Breast epithelium (tissue), 4 donors: ENCODE measurements around the gene SIDT1. TPM values are rescaled to one million over a fixed set of nuclear protein-coding genes. Genes with fewer than 3 reads are reported as not detected.
A peak's percentile ranks its signal among the peaks of the same experiment; 100 is the strongest.

Experiments
- DNase-seq, 2 donors: peaks; one replicate each; pipeline ENCODE4 v3.0.0-alpha.2; 2019; ENCODE audit warnings: low spot score in 2 of 2
- H3K27ac ChIP-seq, 2 donors: fragments of 200-600 bp; sonication (generic) in 1 of 2; one replicate each; pipeline ENCODE4 v1.5.1; 2016 to 2019; ENCODE audit warnings: mild to moderate bottlenecking in 1 of 2
- H3K27me3 ChIP-seq, 2 donors: fragments of 200-600 bp; sonication (generic) in 1 of 2; one replicate each; pipeline versions ENCODE4 v1.5.1 to v1.6.0; 2017 to 2019; ENCODE audit warnings: control low read depth in 1 of 2, mild to moderate bottlenecking in 1 of 2
- H3K36me3 ChIP-seq: fragments of 200-600 bp; one replicate; pipeline ENCODE4 v1.5.1; 2019
- H3K4me1 ChIP-seq, 2 donors: fragments of 200-600 bp; sonication (generic); one replicate each; pipeline ENCODE4 v1.5.1; 2016 to 2019; ENCODE audit warnings: control low read depth in 1 of 2
- H3K4me3 ChIP-seq, 3 donors: fragments of 200-600 bp; sonication (generic); 1 replicate in 2 of 3; 2 replicates in 1 of 3; pipeline ENCODE4 v1.5.1; 2016 to 2019; ENCODE audit warnings: mild to moderate bottlenecking in 3 of 3, moderate library complexity in 2 of 3
- H3K9me3 ChIP-seq, 2 donors: fragments of 200-600 bp; sonication (generic) in 1 of 2; one replicate each; pipeline ENCODE4 v1.5.1; 2016 to 2019; ENCODE audit warnings: control low read depth in 1 of 2
- POLR2A ChIP-seq: fragments of 450-650 bp; IDR thresholded peaks from one replicate; pipeline ENCODE4 v1.6.1; 2016; ENCODE audit warnings: antibody characterized with exemption, mild to moderate bottlenecking, moderate library complexity
- POLR2AphosphoS5 ChIP-seq, 3 donors: sonication (generic); formaldehyde crosslinking; IDR thresholded peaks; one replicate each; pipeline ENCODE4 v1.6.1; 2017; ENCODE audit warnings: antibody characterized with exemption in 3 of 3
- intact Hi-C: fragments of 100-400 bp; cut with DNase I; formaldehyde crosslinking; loops from one replicate; pipeline ENCODE4 v1.15.1; 2023; ENCODE audit warnings: low total_unique reads
- total RNA-seq, 3 donors: library from RNA; depleted of rRNA; stranded (reverse); fragments of >200 nt; gene quantifications; one replicate each; pipeline ENCODE4 v1.1.0, GENCODE V29; 2016
- TF ChIP-seq, protein P1 (sequence below), 3 donors: fragments of 450-650 bp; IDR thresholded peaks; one replicate each; pipeline ENCODE4 v1.5.1; 2016 to 2017; ENCODE audit warnings: antibody characterized with exemption in 3 of 3, mild to moderate bottlenecking in 3 of 3, moderate library complexity in 3 of 3

SIDT1 gene
- total RNA-seq, 3 donors from 2014 or later, result 3.8 to 95.0 (median 52.8) TPM

DNA sequence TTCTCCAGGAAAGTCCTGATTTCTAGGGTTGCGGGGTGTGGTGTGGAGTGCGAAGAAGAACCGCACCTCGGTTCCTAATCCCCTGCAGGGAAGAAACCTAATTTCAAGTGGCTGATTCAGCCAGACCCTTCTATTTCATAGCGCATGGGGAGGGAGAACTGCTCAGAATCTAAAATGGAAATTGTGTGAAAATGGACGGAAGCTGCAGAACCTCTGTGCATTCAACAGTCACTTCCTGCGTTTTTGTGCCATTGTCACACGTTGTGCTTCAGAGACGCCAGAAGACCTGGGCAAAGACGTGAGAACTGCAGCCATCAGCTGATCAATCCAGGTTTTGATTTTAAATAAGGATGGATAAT lies 1.2 kb downstream of the SIDT1 start:
- Histone ChIP-seq H3K27ac (peak overlapping the region; percentile 68 to 84), H3K27me3 (peaks cover 0 to 8% of the 10 kb centered on the region in 2 donors), H3K4me1 (no peaks in the 10 kb centered on the region), H3K9me3 (no peaks in the 10 kb centered on the region), H3K4me3 (peak overlapping the region; percentile 49 to 83 (median 73)), H3K36me3 (no peaks in the 10 kb centered on the region)
- DNase-seq, result no peak
- intact Hi-C loops, result no loop called here
- TF ChIP-seq POLR2AphosphoS5 (IDR thresholded peaks at IDR 0.05) (no peak), POLR2A (no peak)
- TF ChIP-seq, protein P1, sequence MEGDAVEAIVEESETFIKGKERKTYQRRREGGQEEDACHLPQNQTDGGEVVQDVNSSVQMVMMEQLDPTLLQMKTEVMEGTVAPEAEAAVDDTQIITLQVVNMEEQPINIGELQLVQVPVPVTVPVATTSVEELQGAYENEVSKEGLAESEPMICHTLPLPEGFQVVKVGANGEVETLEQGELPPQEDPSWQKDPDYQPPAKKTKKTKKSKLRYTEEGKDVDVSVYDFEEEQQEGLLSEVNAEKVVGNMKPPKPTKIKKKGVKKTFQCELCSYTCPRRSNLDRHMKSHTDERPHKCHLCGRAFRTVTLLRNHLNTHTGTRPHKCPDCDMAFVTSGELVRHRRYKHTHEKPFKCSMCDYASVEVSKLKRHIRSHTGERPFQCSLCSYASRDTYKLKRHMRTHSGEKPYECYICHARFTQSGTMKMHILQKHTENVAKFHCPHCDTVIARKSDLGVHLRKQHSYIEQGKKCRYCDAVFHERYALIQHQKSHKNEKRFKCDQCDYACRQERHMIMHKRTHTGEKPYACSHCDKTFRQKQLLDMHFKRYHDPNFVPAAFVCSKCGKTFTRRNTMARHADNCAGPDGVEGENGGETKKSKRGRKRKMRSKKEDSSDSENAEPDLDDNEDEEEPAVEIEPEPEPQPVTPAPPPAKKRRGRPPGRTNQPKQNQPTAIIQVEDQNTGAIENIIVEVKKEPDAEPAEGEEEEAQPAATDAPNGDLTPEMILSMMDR (IDR thresholded peaks at IDR 0.05), result no peak

DNA sequence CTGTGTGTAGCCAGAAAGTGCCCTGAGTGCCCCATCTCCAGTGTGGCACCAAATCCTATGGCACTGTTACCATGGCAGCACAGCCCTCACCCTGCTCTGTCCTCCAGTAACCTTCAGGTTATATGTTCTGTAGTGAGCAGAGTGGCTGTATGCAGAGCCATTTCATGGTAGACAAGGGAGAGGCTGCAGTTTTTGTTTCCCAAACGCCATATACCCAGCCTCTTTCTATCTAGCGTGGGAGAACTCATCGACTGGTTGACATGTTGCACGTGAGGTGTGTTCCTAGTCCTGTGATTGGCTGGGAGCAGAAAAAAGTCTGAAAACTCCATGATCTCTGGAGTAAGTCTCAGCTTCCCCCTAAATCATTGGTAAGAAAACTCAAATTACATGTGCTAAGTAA lies 2.0 kb downstream of the SIDT1 start:
- no peak for DNase-seq
- no peak for TF ChIP-seq POLR2AphosphoS5 (IDR thresholded peaks at IDR 0.05)
- TF ChIP-seq POLR2A, result no peak
- TF ChIP-seq, protein P1 (IDR thresholded peaks at IDR 0.05), result no peak
- intact Hi-C loops, result no loop called here
- H3K9me3 ChIP-seq, result no peaks in the 10 kb centered on the region
- H3K4me1 ChIP-seq, result no peaks in the 10 kb centered on the region
- no peaks in the 10 kb centered on the region for H3K36me3 ChIP-seq
- H3K4me3 ChIP-seq, result peak overlapping the region in 2 of 3 donors; percentile 73 to 83
- H3K27me3 ChIP-seq, result peaks cover 0 to 8% of the 10 kb centered on the region in 2 donors
- H3K27ac ChIP-seq, result peak overlapping the region in 1 of 2 donors; percentile 15

DNA sequence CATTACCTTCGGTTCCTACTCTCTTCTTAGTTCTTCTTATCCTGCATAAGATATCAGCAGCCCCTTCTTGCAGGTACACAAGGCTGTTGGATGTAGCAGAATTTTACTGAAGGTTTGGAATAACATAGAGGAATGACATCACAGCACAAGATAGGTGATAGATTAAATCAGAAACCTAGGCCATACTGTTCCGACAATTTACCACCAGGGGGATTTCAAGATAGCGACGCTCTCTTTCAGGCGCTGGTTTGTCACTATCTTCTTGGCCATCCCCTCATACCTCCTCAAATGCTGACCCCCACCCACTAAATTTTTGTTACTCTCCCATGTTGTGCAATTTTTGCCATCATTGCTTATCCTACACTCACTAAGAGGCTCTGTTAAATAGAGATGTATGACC lies 3.5 kb downstream of the SIDT1 start:
- H3K4me1 ChIP-seq, result no peaks in the 10 kb centered on the region
- no peaks in the 10 kb centered on the region for H3K36me3 ChIP-seq
- peak overlapping the region; percentile 58 to 79 for H3K27ac ChIP-seq
- peaks cover 0 to 8% of the 10 kb centered on the region in 2 donors for H3K27me3 ChIP-seq
- TF ChIP-seq, protein P1 (IDR thresholded peaks at IDR 0.05), result peak in 1 of 3 donors; percentile 24
- no peak for TF ChIP-seq POLR2AphosphoS5 (IDR thresholded peaks at IDR 0.05)
- intact Hi-C loops, result no loop called here
- no peak overlapping the region for H3K4me3 ChIP-seq
- DNase-seq, result no peak
- no peaks in the 10 kb centered on the region for H3K9me3 ChIP-seq

DNA sequence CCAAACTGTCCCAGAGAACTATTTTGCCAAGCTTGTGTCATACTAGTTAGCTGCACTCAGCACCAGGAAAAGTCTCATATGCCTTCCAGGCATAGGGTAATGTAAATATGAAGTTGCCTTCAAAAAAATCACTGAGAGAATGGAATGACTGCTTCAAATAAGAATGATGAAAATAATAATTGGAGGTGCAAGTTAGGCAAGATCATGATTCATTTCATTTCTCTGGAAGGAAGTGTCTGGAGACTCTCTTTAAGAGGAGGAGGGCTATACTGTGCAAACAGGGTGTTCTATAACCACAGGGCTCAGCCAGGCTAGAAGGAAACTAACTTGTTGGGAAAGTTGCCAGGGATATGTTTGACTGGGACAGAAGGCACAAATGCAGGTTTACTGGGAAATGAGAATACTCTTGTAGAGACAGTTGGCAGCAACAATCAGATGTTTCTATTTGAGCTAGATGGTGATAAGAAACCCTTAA lies 4.3 kb downstream of the SIDT1 start:
- DNase-seq, result no peak
- Histone ChIP-seq H3K36me3 (no peaks in the 10 kb centered on the region), H3K4me3 (no peak overlapping the region), H3K9me3 (no peaks in the 10 kb centered on the region), H3K27me3 (peaks cover 0 to 8% of the 10 kb centered on the region in 2 donors), H3K27ac (peak overlapping the region; percentile 58 to 79), H3K4me1 (no peaks in the 10 kb centered on the region)
- intact Hi-C loops, result no loop called here
- no peak for TF ChIP-seq POLR2AphosphoS5 (IDR thresholded peaks at IDR 0.05)
- TF ChIP-seq POLR2A, result no peak
- TF ChIP-seq, protein P1 (IDR thresholded peaks at IDR 0.05), result no peak

DNA sequence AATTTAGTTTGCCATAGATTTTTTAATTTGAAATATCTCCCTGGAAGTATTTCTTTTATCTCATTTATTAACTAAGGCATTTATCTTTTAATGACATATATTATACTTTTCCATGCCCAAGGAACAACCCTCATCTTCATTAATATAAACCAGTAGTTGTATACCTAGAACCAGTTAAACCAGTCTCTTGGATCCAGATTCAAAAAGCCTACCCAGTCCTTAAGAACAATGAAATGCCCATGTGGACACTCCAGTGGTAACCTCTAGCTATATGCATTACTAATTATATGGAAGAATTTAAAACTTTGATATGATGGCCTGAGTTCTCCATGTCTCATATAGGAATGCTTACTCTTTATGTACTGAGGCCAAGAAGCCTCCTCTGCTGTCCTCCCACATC lies 4.8 kb downstream of the SIDT1 start:
- no peaks in the 10 kb centered on the region for H3K4me1 ChIP-seq
- no peak overlapping the region for H3K4me3 ChIP-seq
- TF ChIP-seq POLR2AphosphoS5 (IDR thresholded peaks at IDR 0.05), result no peak
- TF ChIP-seq POLR2A, result no peak
- TF ChIP-seq, protein P1 (IDR thresholded peaks at IDR 0.05), result no peak
- no peaks in the 10 kb centered on the region for H3K9me3 ChIP-seq
- DNase-seq, result no peak
- intact Hi-C loops, result no loop called here
- H3K36me3 ChIP-seq, result no peaks in the 10 kb centered on the region
- H3K27ac ChIP-seq, result peak overlapping the region; percentile 58 to 83
- H3K27me3 ChIP-seq, result peaks cover 0 to 8% of the 10 kb centered on the region in 2 donors
